Lower leg skin (tissue), 3 donors: ENCODE results near the gene DCTD.

Experiments
- POLR2A ChIP-seq, 2 donors: fragments of 450-650 bp; IDR thresholded peaks; one replicate each; pipeline ENCODE4 v1.6.1; 2016 to 2017; ENCODE audit warnings: antibody characterized with exemption in 2 of 2, mild to moderate bottlenecking in 1 of 2, moderate library complexity in 1 of 2
- TF ChIP-seq, protein P1 (sequence below), 3 donors: fragments of 450-650 bp; IDR thresholded peaks; one replicate each; pipeline ENCODE4 v1.5.1; 2016; ENCODE audit warnings: antibody characterized with exemption in 3 of 3, mild to moderate bottlenecking in 3 of 3, moderate library complexity in 2 of 3

DNA sequence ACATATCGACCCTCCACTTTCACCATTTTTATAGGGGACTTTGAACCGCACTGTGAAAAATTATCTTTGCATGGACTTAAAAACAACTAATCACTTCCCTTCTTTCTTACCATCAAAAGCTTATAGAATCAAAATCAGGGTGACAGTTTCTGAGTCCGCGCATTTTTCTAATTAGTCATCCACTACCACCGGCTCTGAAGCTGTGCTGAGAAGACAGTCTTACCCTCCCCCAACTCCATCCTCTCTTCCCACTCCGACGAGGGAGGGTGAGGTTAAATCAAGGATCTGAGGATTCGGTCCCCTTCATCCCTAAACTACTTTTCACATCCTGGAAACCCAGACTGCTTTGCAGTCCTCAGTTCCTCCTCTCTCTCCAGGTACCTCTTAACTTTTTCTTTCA, 4.2 kb downstream of the DCTD start:
- TF ChIP-seq, protein P1, sequence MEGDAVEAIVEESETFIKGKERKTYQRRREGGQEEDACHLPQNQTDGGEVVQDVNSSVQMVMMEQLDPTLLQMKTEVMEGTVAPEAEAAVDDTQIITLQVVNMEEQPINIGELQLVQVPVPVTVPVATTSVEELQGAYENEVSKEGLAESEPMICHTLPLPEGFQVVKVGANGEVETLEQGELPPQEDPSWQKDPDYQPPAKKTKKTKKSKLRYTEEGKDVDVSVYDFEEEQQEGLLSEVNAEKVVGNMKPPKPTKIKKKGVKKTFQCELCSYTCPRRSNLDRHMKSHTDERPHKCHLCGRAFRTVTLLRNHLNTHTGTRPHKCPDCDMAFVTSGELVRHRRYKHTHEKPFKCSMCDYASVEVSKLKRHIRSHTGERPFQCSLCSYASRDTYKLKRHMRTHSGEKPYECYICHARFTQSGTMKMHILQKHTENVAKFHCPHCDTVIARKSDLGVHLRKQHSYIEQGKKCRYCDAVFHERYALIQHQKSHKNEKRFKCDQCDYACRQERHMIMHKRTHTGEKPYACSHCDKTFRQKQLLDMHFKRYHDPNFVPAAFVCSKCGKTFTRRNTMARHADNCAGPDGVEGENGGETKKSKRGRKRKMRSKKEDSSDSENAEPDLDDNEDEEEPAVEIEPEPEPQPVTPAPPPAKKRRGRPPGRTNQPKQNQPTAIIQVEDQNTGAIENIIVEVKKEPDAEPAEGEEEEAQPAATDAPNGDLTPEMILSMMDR (IDR thresholded peaks at IDR 0.05) = no peak
- TF ChIP-seq POLR2A (IDR thresholded peaks at IDR 0.05) = no peak
